GM12801 (cell line): ENCODE measurements around the gene ADARB1.

Experiments used
- TF ChIP-seq, protein P1 (sequence below): IDR thresholded peaks from one replicate; pipeline ENCODE4 v1.5.1; 2011; ENCODE audit warnings: control low read depth; ENCODE audit not compliant: insufficient read length; ENCODE audit errors: extremely low read depth

Gene ADARB1

DNA sequence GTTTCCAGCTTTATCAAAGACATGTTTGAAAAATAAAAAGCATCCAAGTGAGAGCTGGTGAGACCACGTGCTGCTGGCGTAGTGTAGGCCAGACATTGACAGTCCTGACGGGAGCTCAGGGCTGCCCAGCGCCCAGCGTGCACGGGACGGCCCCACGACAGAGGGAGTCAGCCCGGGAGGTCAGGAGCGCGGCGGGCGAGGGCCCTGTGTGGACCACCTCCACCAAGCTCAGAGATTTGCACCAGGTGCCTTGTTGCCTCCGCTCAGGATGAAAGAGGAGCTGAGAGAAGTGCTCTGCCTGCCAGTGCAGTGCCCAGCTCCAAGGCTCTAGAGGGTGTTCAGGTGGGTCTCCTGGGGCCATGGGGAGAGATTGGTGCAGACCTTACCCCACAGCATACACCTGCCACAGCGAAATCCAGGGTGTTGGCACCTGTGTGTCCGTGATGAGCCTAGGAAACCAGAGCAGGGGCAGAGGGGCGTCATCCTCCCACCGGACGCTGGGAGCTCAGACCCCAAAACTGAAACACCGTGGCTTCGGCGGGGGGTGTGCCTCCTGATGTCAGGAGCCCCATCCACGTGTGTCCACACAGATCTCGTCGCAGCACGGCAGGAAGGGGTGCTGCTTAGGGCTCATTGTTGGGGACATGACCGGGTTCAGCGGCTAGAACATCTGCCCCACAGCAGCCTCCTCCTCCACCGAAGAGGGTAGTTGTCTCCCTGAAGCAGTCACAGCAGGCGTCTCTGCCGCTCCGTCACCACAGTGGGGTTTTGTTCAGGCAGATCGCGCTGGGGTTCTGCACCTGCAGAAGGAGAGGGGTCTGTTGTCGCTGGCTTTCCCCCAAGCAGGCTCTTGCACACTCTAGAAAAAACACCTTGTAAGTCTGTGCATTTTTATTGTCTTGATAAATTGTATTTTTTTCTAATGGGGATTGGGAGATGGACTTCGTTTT lies 149.1 kb downstream of the ADARB1 start:
- TF ChIP-seq, protein P1, sequence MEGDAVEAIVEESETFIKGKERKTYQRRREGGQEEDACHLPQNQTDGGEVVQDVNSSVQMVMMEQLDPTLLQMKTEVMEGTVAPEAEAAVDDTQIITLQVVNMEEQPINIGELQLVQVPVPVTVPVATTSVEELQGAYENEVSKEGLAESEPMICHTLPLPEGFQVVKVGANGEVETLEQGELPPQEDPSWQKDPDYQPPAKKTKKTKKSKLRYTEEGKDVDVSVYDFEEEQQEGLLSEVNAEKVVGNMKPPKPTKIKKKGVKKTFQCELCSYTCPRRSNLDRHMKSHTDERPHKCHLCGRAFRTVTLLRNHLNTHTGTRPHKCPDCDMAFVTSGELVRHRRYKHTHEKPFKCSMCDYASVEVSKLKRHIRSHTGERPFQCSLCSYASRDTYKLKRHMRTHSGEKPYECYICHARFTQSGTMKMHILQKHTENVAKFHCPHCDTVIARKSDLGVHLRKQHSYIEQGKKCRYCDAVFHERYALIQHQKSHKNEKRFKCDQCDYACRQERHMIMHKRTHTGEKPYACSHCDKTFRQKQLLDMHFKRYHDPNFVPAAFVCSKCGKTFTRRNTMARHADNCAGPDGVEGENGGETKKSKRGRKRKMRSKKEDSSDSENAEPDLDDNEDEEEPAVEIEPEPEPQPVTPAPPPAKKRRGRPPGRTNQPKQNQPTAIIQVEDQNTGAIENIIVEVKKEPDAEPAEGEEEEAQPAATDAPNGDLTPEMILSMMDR = no peak

DNA sequence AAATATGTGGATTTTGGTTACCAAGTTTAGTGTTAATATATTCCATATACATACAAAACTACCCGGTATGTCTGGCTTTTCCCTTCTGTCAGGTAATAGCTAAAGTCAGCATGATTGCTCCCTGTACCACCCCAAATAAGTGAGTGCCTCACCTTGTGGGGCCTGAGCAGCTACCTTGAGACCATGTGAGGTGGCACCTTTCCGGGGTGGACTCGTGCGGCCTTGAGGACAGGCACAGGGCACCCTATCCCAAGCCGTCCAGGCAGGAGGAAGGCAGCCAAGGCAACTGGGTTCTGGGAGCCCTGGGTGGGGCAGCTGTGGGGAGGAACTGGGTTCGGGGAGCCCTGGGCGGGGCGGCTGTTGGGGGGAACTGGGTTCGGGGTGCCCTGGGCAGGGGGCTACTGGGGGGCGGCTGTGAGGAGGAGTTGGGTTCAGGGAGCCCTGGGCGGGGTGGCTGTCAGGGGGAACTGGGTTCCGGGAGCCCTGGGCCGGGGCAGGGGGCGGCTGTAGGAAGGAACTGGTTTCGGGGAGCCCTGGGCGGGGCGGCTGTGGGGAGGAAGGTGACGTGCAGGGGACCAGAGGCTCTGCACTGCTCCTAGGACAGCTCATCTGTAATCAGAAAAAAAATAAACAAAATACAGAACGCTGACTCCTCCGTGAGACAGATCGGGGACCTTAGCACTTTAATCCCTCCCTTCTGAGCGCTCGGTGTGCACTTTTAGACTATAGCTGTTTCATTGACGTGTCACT lies 150.0 kb downstream of the ADARB1 start:
- TF ChIP-seq, protein P1 = no peak

DNA sequence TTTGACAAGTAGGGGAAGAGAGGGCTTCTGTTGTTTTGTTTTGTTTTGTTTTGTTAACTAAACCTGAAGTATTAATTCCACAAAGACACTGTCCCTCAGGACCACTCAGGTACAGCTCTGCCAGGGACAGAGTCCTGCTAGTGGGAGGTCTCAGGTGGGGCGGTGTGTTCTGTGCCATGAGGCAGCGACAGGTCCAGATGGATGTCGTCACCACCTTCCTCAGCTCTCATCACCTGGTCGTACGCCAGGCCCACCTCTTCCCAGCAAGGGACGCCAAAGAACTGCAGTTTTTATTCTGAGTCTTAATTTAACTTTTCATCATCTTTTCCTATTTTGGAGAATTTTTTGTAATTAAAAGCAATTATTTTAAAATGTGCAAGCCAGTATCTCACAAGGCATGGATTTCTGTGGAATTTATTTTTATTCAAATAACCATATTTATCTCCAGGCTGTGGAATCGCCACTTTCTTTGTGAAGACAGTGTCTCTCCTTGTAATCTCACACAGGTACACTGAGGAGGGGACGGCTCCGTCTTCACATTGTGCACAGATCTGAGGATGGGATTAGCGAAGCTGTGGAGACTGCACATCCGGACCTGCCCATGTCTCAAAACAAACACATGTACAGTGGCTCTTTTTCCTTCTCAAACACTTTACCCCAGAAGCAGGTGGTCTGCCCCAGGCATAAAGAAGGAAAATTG lies 150.8 kb downstream of the ADARB1 start:
- TF ChIP-seq, protein P1 = no peak

DNA sequence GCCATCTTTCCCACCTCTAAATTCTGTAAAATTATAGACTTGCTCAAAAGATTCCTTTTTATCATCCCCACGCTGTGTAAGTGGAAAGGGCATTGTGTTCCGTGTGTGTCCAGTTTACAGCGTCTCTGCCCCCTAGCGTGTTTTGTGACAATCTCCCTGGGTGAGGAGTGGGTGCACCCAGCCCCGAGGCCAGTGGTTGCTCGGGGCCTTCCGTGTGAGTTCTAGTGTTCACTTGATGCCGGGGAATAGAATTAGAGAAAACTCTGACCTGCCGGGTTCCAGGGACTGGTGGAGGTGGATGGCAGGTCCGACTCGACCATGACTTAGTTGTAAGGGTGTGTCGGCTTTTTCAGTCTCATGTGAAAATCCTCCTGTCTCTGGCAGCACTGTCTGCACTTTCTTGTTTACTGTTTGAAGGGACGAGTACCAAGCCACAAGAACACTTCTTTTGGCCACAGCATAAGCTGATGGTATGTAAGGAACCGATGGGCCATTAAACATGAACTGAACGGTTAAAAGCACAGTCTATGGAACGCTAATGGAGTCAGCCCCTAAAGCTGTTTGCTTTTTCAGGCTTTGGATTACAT lies 151.5 kb downstream of the ADARB1 start:
- TF ChIP-seq, protein P1 = no peak

DNA sequence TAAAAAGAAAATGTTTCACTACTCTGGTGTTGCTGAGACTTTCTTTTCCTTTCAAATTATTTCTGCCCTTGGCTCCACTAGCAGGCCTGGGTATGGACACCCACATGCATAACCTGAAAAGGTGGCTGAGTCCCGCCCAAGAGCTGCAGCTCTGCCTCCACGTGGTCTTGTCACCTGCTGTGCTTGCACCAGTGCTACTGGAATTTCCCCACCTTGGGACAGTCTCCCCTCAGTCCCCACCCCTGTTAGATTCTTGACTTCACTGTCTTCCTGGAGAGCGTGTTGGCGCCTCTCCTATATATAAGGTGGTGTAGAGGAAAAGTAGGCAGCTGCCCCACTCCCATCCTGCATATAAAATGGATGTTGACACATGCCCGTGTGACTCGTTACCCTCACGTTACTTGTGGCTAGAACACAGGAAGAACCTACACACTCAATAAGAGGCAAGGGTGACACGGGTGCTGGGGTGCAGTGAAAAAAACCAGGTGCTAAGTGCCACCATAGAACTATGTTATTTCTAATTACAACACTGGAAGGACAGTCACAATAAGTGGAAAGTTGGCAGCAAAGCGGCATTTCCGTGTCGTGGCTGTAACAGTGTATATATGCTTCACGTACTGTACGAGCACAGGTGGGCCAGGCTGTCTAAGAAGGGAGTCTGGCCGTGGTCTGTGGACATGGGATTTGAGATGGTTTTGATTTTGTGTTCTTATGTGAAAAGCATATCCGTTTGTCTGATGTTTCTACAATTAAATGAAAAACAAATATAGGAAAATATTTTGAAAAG lies 152.4 kb downstream of the ADARB1 start:
- TF ChIP-seq, protein P1 = no peak

DNA sequence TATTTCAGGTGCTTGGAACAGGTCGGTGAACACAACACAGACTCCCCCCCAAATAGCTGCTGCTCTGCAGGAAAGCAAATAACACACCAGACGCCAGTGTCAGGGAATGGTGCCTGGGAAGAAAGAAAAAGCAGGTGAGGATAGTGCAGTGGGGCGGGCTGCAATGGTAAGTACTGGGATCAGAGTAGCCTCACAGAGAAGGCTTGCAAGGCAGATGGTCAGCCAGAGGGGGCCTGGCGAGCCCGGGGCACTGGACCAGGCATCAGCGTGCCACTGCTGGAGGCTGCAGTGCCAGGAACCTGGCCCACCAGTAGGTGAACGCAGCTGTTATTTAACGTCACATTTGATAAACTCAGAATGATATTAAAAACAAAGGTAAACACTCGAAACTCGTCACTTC lies 153.4 kb downstream of the ADARB1 start:
- TF ChIP-seq, protein P1 = no peak
